Thymus (tissue), 11 donors: ENCODE data around the gene PLAAT2. TPM values are rescaled to one million over a fixed set of nuclear protein-coding genes. Genes with fewer than 3 reads are reported as not detected.
"Not testable (repeated sequence)": the region's sequence is repeated elsewhere in the genome, so short reads cannot be mapped to it uniquely, and the experiment has no call there.

Source experiments
- DNase-seq, 9 donors: peaks; one replicate each; pipeline ENCODE4 v3.0.0-alpha.2; 2013; ENCODE audit warnings: low spot score in 9 of 9, low read depth in 6 of 9, missing footprints in 1 of 9
- H3K27ac ChIP-seq, 2 donors: one replicate each; pipeline ENCODE4 v1.5.1; 2013; ENCODE audit warnings: control low read depth in 1 of 2, low read depth in 1 of 2, low read length in 1 of 2, mild to moderate bottlenecking in 1 of 2, moderate library complexity in 1 of 2
- H3K27me3 ChIP-seq, 2 donors: one replicate each; pipeline ENCODE4 v1.5.1; 2013; ENCODE audit warnings: low read length in 1 of 2; ENCODE audit not compliant: control insufficient read depth in 2 of 2, insufficient read depth in 1 of 2
- H3K36me3 ChIP-seq, 2 donors: one replicate each; pipeline ENCODE4 v1.5.1; 2013; ENCODE audit warnings: low read length in 1 of 2, mild to moderate bottlenecking in 1 of 2, moderate library complexity in 1 of 2; ENCODE audit not compliant: control insufficient read depth in 2 of 2, insufficient read depth in 2 of 2
- H3K4me1 ChIP-seq, 2 donors: one replicate each; pipeline ENCODE4 v1.5.1; 2013; ENCODE audit warnings: low read length in 2 of 2; ENCODE audit not compliant: control insufficient read depth in 2 of 2, insufficient read depth in 2 of 2
- H3K4me3 ChIP-seq, 2 donors: one replicate each; pipeline ENCODE4 v1.5.1; 2013; ENCODE audit warnings: low read length in 2 of 2, control low read depth in 1 of 2, mild to moderate bottlenecking in 1 of 2
- H3K9me3 ChIP-seq, 2 donors: one replicate each; pipeline ENCODE4 v1.5.1; 2013; ENCODE audit warnings: low read length in 1 of 2, mild to moderate bottlenecking in 1 of 2; ENCODE audit not compliant: control insufficient read depth in 2 of 2, insufficient read depth in 1 of 2
- WGBS: extraction: QIAGEN DNeasy Blood & Tissue Kit; methylation state at CpG from one replicate; pipeline ENCODE4 v1.1.7; 2013; 5-methylcytosine and 5-hydroxymethylcytosine counted together
- polyA plus RNA-seq: library from polyadenylated mRNA; stranded (reverse); fragments of 200-250 nt; gene quantifications from one replicate; pipeline ENCODE4 v1.2.3, GENCODE V29; 2013
- total RNA-seq: library from RNA; stranded (reverse); fragments of 120-200 nt; gene quantifications from one replicate; pipeline ENCODE4 v1.2.4, GENCODE V29; 2013
- donor health status: healthy.

Gene PLAAT2
- total and polyA plus RNA-seq, 2 donors, result 0.19 to 1.8 TPM

DNA sequence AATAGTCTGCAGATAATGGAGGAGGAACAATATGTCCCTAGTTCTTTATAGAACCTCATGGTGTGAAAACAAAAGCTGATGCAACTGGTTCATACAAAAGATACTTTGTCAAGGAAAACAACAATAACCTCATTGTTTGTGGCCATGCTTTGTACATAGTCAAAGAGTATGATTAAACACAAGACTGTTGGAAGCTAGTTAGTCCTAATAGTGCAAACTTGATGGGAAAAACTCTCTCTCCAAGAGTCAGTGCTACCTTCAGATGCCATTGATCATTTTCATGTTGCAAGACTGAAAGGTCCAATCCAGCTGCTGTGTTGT is 20.1 kb upstream of the PLAAT2 start:
- Histone ChIP-seq H3K27me3 (no peaks in the 10 kb centered on the region), H3K4me3 (no peak overlapping the region), H3K27ac (no peak overlapping the region), H3K9me3 (no peaks in the 10 kb centered on the region), H3K36me3 (no peaks in the 10 kb centered on the region), H3K4me1 (no peaks in the 10 kb centered on the region)
- no peak for DNase-seq

DNA sequence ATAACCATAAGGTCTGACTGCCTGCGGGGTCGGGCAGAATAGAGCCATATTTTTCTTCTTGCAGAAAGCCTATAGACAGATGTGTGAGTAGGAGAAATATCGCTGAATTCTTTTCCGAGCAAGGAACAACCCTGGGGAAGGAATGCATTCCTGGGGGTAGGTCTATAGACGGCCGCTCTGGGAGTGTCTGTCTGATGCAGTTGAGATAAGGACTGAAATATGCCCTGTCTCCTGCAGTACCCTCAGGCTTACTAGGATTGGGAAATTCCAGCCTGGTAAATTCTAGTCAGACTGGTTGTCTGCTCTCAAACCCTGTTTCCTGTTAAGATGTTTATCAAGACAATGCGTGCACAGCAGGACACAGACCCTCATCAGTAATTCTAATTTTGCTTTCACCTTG is 18.0 kb upstream of the PLAAT2 start:
- H3K4me3 ChIP-seq, H3K36me3 ChIP-seq, H3K27me3 ChIP-seq, H3K9me3 ChIP-seq, H3K27ac ChIP-seq, DNase-seq, H3K4me1 ChIP-seq: not testable (repeated sequence)
- WGBS, result 90% methylated on average over 7 of the region's 7 CpGs

DNA sequence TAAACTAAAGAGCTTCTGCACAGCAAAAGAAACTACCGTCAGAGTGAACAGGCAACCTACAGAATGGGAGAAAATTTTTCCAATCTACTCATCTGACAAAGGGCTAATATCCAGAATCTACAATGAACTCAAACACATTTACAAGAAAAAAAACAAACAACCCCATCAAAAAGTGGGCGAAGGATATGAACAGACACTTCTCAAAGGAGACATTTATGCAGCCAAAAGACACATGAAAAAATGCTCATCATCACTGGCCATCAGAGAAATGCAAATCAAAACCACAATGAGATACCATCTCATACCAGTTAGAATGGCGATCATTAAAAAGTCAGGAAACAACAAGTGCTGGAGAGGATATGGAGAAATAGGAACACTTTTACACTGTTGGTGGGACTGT is 15.7 kb upstream of the PLAAT2 start:
- H3K4me1 ChIP-seq, result peaks cover 5 to 12% of the 10 kb centered on the region in 2 donors
- H3K27ac ChIP-seq, DNase-seq, H3K27me3 ChIP-seq, H3K4me3 ChIP-seq, H3K36me3 ChIP-seq, H3K9me3 ChIP-seq: not testable (repeated sequence)
- 92% methylated on average over 2 of the region's 3 CpGs for WGBS

DNA sequence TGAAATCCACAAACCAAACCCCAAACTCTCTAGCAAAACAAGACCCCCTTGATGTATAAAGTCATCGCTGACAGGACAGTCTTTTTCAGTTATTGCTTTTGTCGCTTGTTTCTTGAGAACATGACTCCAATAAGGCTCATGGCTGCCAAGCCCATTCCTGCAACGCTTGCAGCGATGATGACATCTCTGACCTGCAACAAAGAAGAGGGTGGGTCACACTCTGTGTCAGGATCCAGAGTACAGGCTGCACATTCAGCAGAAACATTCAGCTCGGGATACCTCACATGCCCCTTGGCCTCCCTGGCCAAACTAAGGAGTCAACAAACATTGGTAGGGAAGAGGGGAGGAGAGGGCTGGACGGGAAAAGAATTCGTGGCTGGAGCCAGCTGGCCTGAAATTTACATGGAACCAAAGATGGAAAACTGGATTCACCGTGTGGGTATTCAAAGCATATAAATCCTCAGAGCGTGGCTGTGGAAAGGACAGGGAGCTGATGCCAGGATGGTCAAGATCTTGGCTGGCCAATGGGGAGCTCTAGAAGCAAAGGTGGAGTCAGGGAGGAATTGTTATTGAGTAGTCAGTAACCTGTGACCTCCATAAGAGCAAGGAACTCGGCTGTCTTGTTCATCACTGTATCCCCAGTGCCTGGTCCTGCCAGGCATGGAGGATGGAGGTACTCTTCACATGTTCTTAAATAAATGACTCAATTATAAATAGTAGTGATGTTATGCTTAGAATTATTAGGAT is 11.8 kb upstream of the PLAAT2 start:
- DNase-seq, result no peak

DNA sequence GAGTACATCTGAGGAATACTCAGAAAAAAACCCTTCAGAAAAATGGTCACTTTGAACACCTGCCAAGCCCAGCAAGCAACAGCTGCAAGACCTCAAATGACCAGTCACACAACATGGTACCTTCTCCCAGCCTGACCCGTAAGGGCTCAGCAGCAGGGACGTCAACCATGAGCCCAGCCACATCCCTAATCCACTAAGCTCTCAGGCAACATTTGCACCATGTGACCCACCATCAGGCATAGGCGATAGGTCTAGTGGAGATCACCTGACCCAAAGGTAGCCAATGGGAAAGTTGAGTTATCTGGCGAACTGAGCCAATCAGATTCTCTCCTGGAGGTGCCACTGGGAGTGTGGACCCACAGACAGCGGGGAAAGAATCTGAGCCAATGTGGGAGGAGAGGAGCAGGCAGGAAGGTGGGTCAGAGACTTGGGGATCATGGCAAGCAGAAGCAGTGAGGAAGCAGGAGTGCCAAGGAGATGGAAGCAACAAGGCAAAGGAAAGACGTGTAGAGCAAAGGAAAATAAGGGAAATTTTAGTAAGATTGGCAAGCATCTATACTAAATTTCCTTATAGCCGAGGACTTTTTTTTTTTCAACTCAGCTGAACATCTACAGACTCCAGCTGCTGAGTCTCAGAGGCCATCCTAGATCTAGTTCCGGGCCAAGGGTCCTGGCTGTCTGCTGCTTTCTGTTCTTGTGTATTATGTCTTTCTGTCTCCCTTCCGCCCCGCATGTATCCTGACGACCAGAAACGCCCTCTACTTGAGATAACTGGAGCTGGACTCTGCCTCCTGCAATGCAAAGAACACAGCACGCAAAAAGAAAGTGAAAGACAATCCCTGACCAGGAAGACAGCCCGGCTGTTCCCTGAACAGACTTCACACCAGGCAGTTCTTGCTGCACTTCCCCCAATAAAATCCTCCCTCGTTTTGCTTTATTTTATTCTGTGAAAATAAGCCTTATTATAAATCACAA is 11.0 kb upstream of the PLAAT2 start:
- H3K36me3 ChIP-seq, result no peaks in the 10 kb centered on the region
- no peaks in the 10 kb centered on the region for H3K9me3 ChIP-seq
- peaks cover 5 to 14% of the 10 kb centered on the region in 2 donors for H3K4me1 ChIP-seq
- DNase-seq, result peak in 2 of 9 donors; percentile 42 to 68
- peak overlapping the region; percentile 63 to 72 for H3K27ac ChIP-seq
- peak overlapping the region; percentile 23 to 41 for H3K4me3 ChIP-seq
- WGBS, result 43% methylated on average over 15 of the region's 15 CpGs
- no peaks in the 10 kb centered on the region for H3K27me3 ChIP-seq

More for the DNA sequence above, 11.8 kb upstream of the PLAAT2 start:
- Histone ChIP-seq H3K4me1 (peaks cover 5 to 14% of the 10 kb centered on the region in 2 donors), H3K36me3 (no peaks in the 10 kb centered on the region), H3K9me3 (no peaks in the 10 kb centered on the region), H3K27me3 (no peaks in the 10 kb centered on the region), H3K27ac (peak overlapping the region in 1 of 2 donors; percentile 63), H3K4me3 (peak overlapping the region; percentile 23 to 41)
- 95% methylated on average over 10 of the region's 10 CpGs for WGBS

DNA sequence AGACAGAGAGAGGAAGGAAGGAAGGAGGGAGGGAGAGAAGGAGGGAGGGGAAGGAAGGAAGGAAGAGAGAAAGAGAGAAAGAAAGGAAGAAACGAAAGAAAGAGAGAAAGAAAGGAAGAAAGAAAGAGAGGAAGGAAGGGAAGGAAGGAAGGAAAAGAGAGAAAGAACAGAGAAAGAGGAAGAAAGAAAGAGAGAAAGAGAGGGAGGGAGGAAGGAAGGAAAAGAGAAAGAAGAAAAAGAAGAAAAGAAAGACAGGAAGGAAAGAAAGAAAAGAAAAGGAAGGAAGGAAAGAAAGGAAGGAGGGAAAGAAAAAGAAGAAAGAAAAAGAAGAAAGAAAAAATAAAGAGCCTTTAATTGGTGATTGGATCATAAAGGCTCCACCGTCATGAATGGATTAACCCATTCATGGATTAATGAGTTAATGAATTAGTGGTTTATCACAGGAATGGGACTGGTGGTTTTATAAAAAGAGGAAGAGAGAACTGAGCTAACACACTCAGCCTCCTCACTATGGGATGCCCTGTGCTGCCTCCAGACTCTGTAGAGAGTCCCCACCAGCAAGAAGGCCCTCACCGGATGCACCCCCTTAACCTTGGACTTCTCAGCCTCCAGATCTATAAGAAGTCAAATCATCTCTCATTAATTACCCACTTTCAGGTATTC is 9.0 kb upstream of the PLAAT2 start:
- Histone ChIP-seq H3K27me3 (no peaks in the 10 kb centered on the region), H3K36me3 (no peaks in the 10 kb centered on the region), H3K4me3 (no peak overlapping the region), H3K9me3 (no peaks in the 10 kb centered on the region), H3K4me1 (peaks cover 5 to 14% of the 10 kb centered on the region in 2 donors), H3K27ac (no peak overlapping the region)
- 65% methylated on average over 3 of the region's 3 CpGs for WGBS
- DNase-seq, result no peak

DNA sequence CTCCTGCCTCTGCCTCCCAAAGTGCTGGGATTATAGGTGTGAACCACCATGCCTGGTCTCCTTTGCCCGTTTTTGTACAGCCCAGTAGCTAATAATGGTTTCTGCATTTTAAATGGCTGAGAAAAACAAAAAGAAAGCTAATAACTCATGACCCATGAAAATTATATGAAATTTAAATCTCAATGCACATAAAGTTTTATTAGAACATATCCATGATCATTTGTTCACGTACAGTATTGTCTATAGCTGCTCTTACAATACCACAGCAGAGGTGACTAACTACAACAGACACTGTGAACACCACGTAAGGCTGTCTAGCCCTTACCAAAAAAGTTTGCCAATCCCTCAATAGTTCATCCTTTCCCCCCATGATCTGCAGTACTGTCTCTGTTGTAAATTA is 6.4 kb upstream of the PLAAT2 start:
- WGBS, result 96% methylated on average over 3 of the region's 3 CpGs
- Histone ChIP-seq H3K27ac (no peak overlapping the region), H3K9me3 (no peaks in the 10 kb centered on the region), H3K36me3 (no peaks in the 10 kb centered on the region), H3K27me3 (no peaks in the 10 kb centered on the region), H3K4me3 (no peak overlapping the region), H3K4me1 (peaks cover 5 to 8% of the 10 kb centered on the region in 2 donors)
- no peak for DNase-seq

DNA sequence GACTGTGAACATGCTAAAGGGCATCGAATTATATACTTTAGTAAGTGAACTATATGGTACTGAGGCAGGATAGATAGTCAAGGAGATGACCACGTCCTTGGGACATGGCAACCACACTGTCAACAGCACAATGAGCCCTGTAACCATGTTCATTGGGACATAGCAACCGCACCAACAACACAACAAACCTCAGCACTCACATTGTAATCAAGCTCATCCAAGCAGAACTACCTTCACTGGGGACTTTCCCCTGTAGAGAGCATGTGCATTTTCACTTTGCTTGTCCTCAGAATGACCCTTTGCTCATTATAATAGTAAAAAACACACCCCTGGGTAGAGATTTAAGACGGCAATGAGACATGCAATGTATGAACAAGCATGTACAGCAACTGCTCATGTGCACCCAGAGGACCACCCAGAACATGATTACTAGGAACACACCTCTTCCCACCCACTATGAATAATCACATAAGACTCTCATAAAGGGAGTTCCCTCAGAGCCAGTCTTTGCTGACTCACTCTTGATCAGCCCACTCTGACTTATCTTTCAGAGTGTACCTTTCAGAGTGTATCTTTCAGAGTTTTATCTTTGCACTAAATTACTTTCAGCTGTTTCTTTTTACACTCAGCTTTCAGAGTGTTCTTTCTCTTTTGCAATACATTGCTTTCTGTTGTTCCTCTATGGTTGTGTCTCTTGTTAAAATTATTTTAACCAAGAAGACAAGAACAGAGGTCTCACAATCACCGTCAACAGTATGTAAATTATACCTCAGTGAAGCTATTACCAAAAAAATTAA is 4.1 kb upstream of the PLAAT2 start:
- no peaks in the 10 kb centered on the region for H3K4me1 ChIP-seq

More for the DNA sequence above, 4.1 kb upstream of the PLAAT2 start:
- H3K4me3 ChIP-seq, result no peak overlapping the region
- H3K9me3 ChIP-seq, result no peaks in the 10 kb centered on the region
- H3K27ac ChIP-seq, result no peak overlapping the region
- DNase-seq, result peak in 1 of 9 donors; percentile 44
- 56% methylated on average over 5 of the region's 5 CpGs for WGBS
- no peaks in the 10 kb centered on the region for H3K27me3 ChIP-seq
- no peaks in the 10 kb centered on the region for H3K36me3 ChIP-seq
